CD14-positive monocyte (primary cell): ENCODE data around the gene DYRK1B. TPM values are rescaled to one million over a fixed set of nuclear protein-coding genes. Genes with fewer than 3 reads are reported as not detected.

ENCODE experiments used
- DNase-seq, 3 donors: peaks; one replicate each; pipeline ENCODE4 v3.0.0-alpha.2; 2011 to 2022
- H2AFZ ChIP-seq: 2 replicates; pipeline ENCODE4 v1.6.0; 2012; ENCODE audit warnings: mild to moderate bottlenecking, low read depth, low read length, inconsistent platforms; ENCODE audit not compliant: insufficient read depth, poor library complexity, severe bottlenecking
- H3K27ac ChIP-seq, 2 donors: 1 replicate in 1 of 2; 2 replicates in 1 of 2; pipeline ENCODE4 v1.5.1; 2012 to 2013; ENCODE audit warnings: low read length in 2 of 2, control low read depth in 1 of 2, inconsistent platforms in 1 of 2, low read depth in 1 of 2, mild to moderate bottlenecking in 1 of 2
- H3K27me3 ChIP-seq, 2 donors: one replicate each; pipeline versions ENCODE4 v1.6.0 to v1.6.1; 2011 to 2013; ENCODE audit warnings: low read length in 2 of 2; ENCODE audit not compliant: control insufficient read depth in 2 of 2, insufficient read depth in 2 of 2
- H3K36me3 ChIP-seq, 2 donors: replicated peaks in 1 of 2; 1 replicate in 1 of 2; 2 replicates in 1 of 2; pipeline versions ENCODE4 v1.5.1 to v1.6.1; 2012 to 2013; ENCODE audit warnings: low read length in 2 of 2, control low read depth in 1 of 2, inconsistent platforms in 1 of 2, mild to moderate bottlenecking in 1 of 2; ENCODE audit not compliant: insufficient read depth in 2 of 2, control insufficient read depth in 1 of 2
- H3K4me1 ChIP-seq, 2 donors: 1 replicate in 1 of 2; 2 replicates in 1 of 2; pipeline versions ENCODE4 v1.5.1 to v1.6.1; 2012 to 2013; ENCODE audit warnings: low read length in 2 of 2, control low read depth in 1 of 2, inconsistent platforms in 1 of 2, mild to moderate bottlenecking in 1 of 2, moderate library complexity in 1 of 2; ENCODE audit not compliant: insufficient read depth in 2 of 2, control insufficient read depth in 1 of 2
- H3K4me2 ChIP-seq: replicated peaks from 2 replicates; pipeline ENCODE3; 2012; ENCODE audit warnings: low read length, moderate library complexity, mild to moderate bottlenecking; ENCODE audit not compliant: poor library complexity, severe bottlenecking; ENCODE audit errors: extremely low read depth
- H3K4me3 ChIP-seq, 3 experiments: fragments of 200-600 bp in 1 of 3; sonication (generic) in 1 of 3; replicated peaks in 1 of 3; 1 replicate in 2 of 3; 2 replicates in 1 of 3; pipeline ENCODE4 v1.5.1; 2011 to 2013; ENCODE audit warnings: low read length in 3 of 3, mild to moderate bottlenecking in 3 of 3, control low read depth in 2 of 3, low read depth in 2 of 3, inconsistent platforms in 1 of 3, moderate library complexity in 1 of 3
- H3K79me2 ChIP-seq: 2 replicates; pipeline ENCODE4 v1.6.0; 2012; ENCODE audit warnings: mild to moderate bottlenecking, control low read depth, inconsistent platforms, low read length, moderate library complexity; ENCODE audit not compliant: insufficient read depth
- H3K9ac ChIP-seq: 2 replicates; pipeline ENCODE4 v1.6.0; 2017; ENCODE audit warnings: low read length, mild to moderate bottlenecking; ENCODE audit not compliant: insufficient read depth, poor library complexity, severe bottlenecking
- H3K9me3 ChIP-seq, 2 donors: replicated peaks in 1 of 2; 1 replicate in 1 of 2; 2 replicates in 1 of 2; pipeline versions ENCODE4 v1.5.1 to v1.6.1; 2012 to 2013; ENCODE audit warnings: low read length in 2 of 2, control low read depth in 1 of 2; ENCODE audit not compliant: control insufficient read depth in 1 of 2, insufficient read depth in 1 of 2
- H4K20me1 ChIP-seq: 2 replicates; pipeline ENCODE4 v1.6.0; 2012; ENCODE audit warnings: mild to moderate bottlenecking, low read length, control low read depth, moderate library complexity; ENCODE audit not compliant: insufficient read depth
- H3K27ac Mint-ChIP-seq, 7 donors: one replicate each; pipeline ENCODE4 v1.8.0; 2020; ENCODE audit warnings: mild to moderate bottlenecking in 7 of 7, mixed read lengths in 7 of 7, moderate library complexity in 6 of 7, inconsistent platforms in 2 of 7
- H3K27me3 Mint-ChIP-seq, 3 donors: one replicate each; pipeline ENCODE4 v1.8.0; 2021 to 2022; ENCODE audit warnings: low read depth in 3 of 3, mild to moderate bottlenecking in 3 of 3, mixed read lengths in 3 of 3, moderate library complexity in 3 of 3, inconsistent platforms in 1 of 3
- H3K36me3 Mint-ChIP-seq, 2 donors: one replicate each; pipeline ENCODE4 v1.8.0; 2020; ENCODE audit warnings: mixed read lengths in 2 of 2, inconsistent platforms in 1 of 2, mild to moderate bottlenecking in 1 of 2
- H3K4me1 Mint-ChIP-seq: one replicate; pipeline ENCODE4 v1.8.0; 2020; ENCODE audit warnings: mild to moderate bottlenecking, mixed read lengths
- H3K4me3 Mint-ChIP-seq, 2 donors: one replicate each; pipeline ENCODE4 v1.8.0; 2020; ENCODE audit warnings: mild to moderate bottlenecking in 2 of 2, mixed read lengths in 2 of 2, moderate library complexity in 1 of 2
- H3K9me3 Mint-ChIP-seq, 7 donors: one replicate each; pipeline ENCODE4 v1.8.0; 2020 to 2022; ENCODE audit warnings: mixed read lengths in 7 of 7, mild to moderate bottlenecking in 6 of 7, moderate library complexity in 6 of 7, inconsistent platforms in 2 of 7
- CTCF ChIP-seq: fragments of 200-600 bp; IDR thresholded peaks from one replicate; pipeline ENCODE4 v1.8.0; 2022; ENCODE audit warnings: antibody characterized with exemption, mild to moderate bottlenecking
- WGBS: methylation state at CpG from one replicate; pipeline ENCODE4 v1.1.5; 2013; ENCODE audit warnings: missing lambda C conversion rate; ENCODE audit not compliant: insufficient coverage; 5-methylcytosine and 5-hydroxymethylcytosine counted together
- intact Hi-C, 2 donors: fragments of 100-400 bp; cut with micrococcal nuclease; formaldehyde crosslinking; loops; one replicate each; pipeline versions ENCODE4 v1.15.0 to v1.15.1; 2023
- polyA plus RNA-seq, 3 donors: library from polyadenylated mRNA; depleted of rRNA in 1 of 3; unstranded in 2 of 3; stranded (reverse) in 1 of 3; fragments of 300-500 nt in 2 of 3; fragments of >200 nt in 1 of 3; fragmentation: Illumina TruSeq in 2 of 3; gene quantifications; 1 replicate in 2 of 3; 2 replicates in 1 of 3; pipeline ENCODE4 v1.2.3, GENCODE V29; 2012 to 2021

DYRK1B gene
- polyA plus RNA-seq, 3 donors: 4.2 to 13.6 (median 6.5) TPM

DNA sequence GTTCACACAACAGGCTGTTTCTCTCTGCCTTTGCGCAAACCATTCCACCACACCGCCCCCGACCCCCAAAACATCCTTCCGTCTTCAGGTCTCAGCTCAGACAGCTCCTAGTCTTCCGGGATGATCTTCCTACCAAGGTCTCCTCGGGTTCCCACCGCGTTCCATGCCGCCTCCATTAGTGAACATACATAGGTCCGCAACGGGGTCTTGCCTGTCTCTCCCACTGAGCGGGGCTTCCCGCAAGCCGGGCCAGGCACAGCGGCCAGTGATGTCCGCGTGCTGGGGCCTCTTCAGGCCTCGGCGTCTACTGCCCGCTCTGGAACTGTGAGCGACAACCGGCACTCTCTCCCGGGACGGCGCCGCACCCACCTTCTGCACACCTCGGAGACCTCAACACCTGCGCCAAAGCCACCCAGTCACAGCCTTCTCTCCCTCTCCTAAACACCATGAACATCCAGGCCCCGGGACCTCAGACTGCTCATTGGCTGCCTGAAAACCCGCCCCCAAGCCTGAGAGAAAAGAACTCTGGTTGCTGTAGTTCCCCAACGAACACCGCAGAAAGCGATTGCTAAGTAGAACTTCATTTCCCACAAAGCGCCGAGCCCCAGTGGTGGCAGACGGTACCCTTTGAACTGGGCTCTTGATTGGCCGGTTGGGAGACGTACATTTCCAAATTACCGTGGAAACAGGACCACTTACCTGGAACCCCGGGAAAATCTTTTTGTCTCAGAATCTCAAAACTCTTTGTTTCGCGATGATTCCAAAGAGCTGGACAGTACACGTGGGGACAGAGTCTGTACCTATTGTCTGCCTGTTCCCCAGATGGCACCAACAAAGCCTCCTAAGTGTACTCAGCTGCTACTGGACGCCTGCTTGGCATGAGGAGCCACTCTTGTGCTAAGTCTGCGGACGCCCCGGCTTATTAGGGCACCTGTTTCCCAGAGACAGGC is 9.5 kb downstream of the DYRK1B start:
- peak; percentile 79 to 92 (median 83) for DNase-seq
- H3K9me3 ChIP-seq: no peaks in the 10 kb centered on the region
- H3K9me3 Mint-ChIP-seq: peaks cover 0 to 3% (median 0%) of the 10 kb centered on the region in 7 donors
- peaks cover 19 to 34% of the 10 kb centered on the region in 2 donors for H3K36me3 ChIP-seq
- H3K27me3 ChIP-seq: no peaks in the 10 kb centered on the region
- peaks cover 6% of the 10 kb centered on the region for H3K79me2 ChIP-seq
- H3K36me3 Mint-ChIP-seq: peaks cover 15 to 40% of the 10 kb centered on the region in 2 donors
- peak overlapping the region; percentile 9 to 69 for H3K27ac ChIP-seq
- H3K9ac ChIP-seq: peak overlapping the region; percentile 69
- peaks cover 20% of the 10 kb centered on the region for H3K4me1 Mint-ChIP-seq
- intact Hi-C loops: no loop called here
- H3K4me2 ChIP-seq: peak overlapping the region; percentile 98
- peaks cover 28 to 39% of the 10 kb centered on the region in 2 donors for H3K4me1 ChIP-seq
- no peak overlapping the region for H3K4me3 Mint-ChIP-seq
- no peaks in the 10 kb centered on the region for H3K27me3 Mint-ChIP-seq
- peak overlapping the region; percentile 99 for H2AFZ ChIP-seq
- H3K4me3 ChIP-seq: peak overlapping the region; percentile 62 to 95 (median 77)
- no peak for TF ChIP-seq CTCF
- no peaks in the 10 kb centered on the region for H4K20me1 ChIP-seq
- WGBS: 13% methylated on average over 44 of the region's 47 CpGs
- peak overlapping the region in 3 of 7 donors; percentile 42 to 76 (median 52) for H3K27ac Mint-ChIP-seq

GRCh38 chr19:39823686-39824085 is 10.3 kb downstream of the DYRK1B start:
- DNase-seq: no peak
- H3K27ac Mint-ChIP-seq: no peak overlapping the region
- H3K9me3 Mint-ChIP-seq: peaks cover 0 to 3% (median 0%) of the 10 kb centered on the region in 7 donors
- H3K4me3 ChIP-seq: peak overlapping the region; percentile 62 to 95 (median 77)
- TF ChIP-seq CTCF: no peak
- no peaks in the 10 kb centered on the region for H3K27me3 Mint-ChIP-seq
- no peaks in the 10 kb centered on the region for H4K20me1 ChIP-seq
- intact Hi-C loops: no loop called here
- H3K27me3 ChIP-seq: no peaks in the 10 kb centered on the region
- peaks cover 6% of the 10 kb centered on the region for H3K79me2 ChIP-seq
- H3K4me1 Mint-ChIP-seq: peaks cover 20% of the 10 kb centered on the region
- H3K9ac ChIP-seq: peak overlapping the region; percentile 69
- H3K9me3 ChIP-seq: no peaks in the 10 kb centered on the region
- peak overlapping the region; percentile 98 for H3K4me2 ChIP-seq
- H3K36me3 Mint-ChIP-seq: peaks cover 15 to 35% of the 10 kb centered on the region in 2 donors
- no peak overlapping the region for H3K4me3 Mint-ChIP-seq
- peaks cover 21 to 32% of the 10 kb centered on the region in 2 donors for H3K4me1 ChIP-seq
- peak overlapping the region in 1 of 2 donors; percentile 69 for H3K27ac ChIP-seq
- WGBS: 44% methylated on average over 7 of the region's 7 CpGs
- H3K36me3 ChIP-seq: peaks cover 18 to 31% of the 10 kb centered on the region in 2 donors
- peak overlapping the region; percentile 99 for H2AFZ ChIP-seq
